Posterior cingulate gyrus (tissue), 11 donors: ENCODE data around the gene BICDL2.

ENCODE experiments used
- DNase-seq, 10 donors: peaks; one replicate each; pipeline versions ENCODE4 v3.0.0 to v3.0.0-alpha.2; 2020 to 2021; ENCODE audit warnings: mixed read lengths in 3 of 10
- intact Hi-C: fragments of 100-400 bp; cut with DNase I; formaldehyde crosslinking; loops from one replicate; pipeline ENCODE4 v1.15.1; 2023

Gene BICDL2

GRCh38 chr16:3051494-3051893, 14.8 kb upstream of the BICDL2 start:
- intact Hi-C loops, result no loop called here
- no peak for DNase-seq

DNA sequence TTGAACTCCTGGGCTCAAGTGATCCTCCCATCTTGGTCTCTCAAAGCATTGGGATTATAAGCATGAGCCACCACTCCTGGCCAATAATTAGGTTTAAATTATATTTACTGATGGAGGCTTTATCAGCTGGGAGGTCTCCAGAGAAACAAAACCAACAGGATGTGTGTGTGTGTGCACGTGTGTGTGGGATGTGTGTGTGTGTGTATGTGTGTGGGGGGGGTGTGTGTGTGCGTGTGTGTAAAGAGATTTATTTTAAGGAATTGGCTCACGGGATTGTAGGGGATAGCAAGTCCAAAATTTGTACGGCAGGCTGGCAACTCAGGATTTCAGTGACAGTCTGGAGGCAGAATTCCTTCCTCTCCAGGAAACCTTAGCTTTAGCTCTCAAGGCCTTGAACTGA, 14.3 kb upstream of the BICDL2 start:
- intact Hi-C loops, result no loop called here
- no peak for DNase-seq

DNA sequence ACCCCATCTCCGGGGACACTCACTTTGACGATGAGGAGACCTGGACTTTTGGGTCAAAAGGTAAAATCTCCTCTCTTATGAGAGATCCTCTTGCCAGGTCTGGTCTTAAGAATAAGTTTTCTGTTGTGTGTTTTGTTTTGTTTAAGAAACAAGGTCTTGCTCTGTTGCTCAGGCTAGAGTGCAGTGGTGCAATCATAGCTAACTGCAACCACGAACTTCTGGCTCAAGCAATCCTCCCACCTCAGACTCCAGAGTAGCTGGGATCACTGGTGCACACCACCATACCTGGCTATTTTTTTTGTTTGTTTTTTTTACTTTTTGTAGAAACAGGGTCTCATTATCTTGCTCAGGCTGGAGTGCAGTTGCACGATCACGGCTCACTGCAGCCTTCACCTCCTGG, 13.7 kb upstream of the BICDL2 start:
- DNase-seq, result no peak
- intact Hi-C loops, result no loop called here

- intact Hi-C loops, result no loop called here
- DNase-seq, result no peak
Measured at GRCh38 chr16:3049921-3050481, 13.3 kb upstream of the BICDL2 start.

- DNase-seq, result no peak
- intact Hi-C loops, result no loop called here
Measured at GRCh38 chr16:3047387-3047720, 10.6 kb upstream of the BICDL2 start.

- intact Hi-C loops, result no loop called here
- DNase-seq, result no peak
Measured at GRCh38 chr16:3046641-3047386, 10.1 kb upstream of the BICDL2 start.

DNA sequence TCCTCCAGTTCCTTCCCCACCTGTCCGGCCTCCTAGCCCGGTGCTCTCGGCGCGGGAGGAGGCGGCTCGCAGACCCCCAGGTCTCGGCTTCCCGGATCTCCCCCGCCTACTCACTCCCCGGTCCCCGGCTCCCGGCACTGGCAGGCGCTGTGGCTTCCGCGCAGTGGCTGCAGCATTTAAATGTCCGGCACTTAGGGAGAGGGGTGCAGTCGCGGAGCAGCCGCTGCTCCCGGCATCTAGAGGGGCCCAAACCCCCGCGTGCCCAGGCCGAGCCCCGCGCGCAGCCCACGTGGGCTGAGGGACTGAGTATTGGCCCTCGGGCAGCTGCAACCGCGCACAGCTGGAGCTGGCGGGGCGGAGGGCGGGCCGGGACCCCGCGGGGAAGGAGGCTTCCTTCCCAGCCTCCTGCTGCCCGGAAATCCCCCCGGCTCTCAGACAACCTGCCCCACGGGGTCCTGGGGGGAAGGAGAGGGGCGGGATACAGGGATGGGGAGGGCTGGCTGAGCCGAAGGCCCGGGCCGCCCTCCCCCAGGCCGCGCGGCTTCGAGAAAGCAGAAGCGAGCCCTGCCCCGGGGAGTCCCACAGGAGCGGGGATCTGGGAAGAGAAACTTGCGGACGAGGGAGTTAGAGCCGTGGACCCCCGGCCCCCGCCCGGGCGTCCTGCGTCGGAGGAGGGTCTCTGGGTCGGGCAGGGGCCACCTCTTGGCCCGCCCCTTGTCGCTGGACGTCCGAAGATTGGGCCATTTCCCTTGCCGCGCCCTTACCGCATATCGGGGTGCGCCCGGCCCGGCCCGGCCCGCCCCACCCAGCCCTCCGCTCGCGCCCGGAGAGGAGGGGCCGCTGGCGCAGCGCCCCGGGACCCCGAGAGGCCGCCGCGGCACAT, 9.3 kb upstream of the BICDL2 start, which contains the start of gene MMP25:
Gene MMP25, plus strand, starts transcription at position 804 of the 883 bp plus-strand sequence. CDS start 357 bp downstream, outside the sequence.
- no peak for DNase-seq
- intact Hi-C loops, result no loop called here

- intact Hi-C loops, result no loop called here
- no peak for DNase-seq
Measured at GRCh38 chr16:3044708-3045107, 8.0 kb upstream of the BICDL2 start.

DNA sequence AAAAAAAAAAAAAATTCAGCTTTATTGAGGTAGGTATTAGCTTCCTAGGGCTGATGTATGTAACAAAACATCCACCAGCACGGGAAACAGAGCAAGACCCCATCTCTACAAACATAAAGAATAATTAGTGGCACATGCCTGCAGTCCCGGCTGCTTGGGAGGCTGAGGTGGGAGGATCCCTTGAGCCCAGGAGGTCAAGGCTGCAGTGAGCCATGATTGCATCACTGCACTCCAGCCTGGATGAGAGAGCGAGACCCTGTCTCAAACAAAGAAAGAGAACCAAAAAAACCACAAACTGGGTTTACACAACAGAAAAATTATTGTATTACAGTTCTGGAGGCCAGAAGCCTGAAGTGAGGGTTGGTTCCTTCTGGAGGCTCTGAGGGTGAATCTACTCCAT, 5.6 kb upstream of the BICDL2 start:
- DNase-seq, result no peak
- intact Hi-C loops, result no loop called here

DNA sequence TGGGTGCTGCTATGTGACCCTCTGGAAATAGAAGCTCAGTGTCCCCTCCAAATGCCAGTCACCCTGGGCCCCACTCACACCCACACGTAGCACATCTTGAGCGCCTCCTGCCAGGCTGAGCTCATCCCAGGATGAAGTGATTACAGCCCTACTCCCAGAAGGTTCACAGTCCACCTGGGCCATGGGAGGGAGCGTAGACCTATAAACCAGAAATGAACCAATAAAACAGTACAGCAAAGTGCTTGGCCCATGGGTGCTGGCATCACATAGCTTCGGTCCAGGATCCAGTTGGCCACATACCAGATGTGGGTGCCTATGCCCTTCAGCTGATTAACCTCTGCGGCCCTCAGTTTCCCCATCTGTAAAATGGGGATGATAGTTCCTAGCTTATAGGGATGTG, 2.2 kb upstream of the BICDL2 start:
- DNase-seq, result no peak
- intact Hi-C loops, result no loop called here

GRCh38 chr16:3038256-3038655, 1.5 kb upstream of the BICDL2 start:
- intact Hi-C loops, result no loop called here
- no peak for DNase-seq

DNA sequence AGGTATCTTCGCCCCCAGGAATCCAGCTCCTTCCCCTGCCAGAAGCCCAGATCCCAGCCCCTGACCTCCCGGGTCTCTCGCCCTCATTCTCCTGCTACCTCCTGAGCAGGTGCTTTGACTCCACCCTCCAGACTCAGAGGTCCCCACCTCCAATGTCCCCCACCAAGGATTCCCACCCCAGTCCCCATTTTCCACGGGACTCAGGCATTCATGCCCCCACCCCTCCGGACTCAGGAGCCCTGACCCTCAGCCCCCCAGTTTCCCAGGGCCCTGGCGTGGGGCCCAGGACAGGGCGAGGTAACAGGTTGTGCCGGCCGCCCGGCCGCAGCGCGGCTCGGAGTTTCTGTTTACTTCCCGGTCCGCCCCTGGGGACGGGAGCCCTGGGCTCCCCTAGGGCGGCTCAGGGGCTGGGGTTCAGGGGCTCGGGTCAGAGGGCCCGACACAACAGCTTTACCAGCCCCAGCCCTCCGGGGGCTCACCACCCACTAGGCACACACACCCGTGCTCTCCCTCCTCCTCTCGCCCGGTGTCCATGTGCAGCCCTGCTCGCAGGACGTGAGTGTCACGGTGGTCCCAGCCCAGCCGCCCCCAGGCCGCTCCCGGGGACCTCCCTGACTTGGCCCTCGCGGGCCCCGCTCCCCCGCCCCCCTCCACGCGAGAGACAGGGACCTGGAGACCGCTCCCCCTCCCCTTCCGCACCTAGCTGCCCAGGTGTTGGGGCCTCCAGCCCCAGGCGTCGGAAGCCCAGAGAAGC, 595 bp downstream of the BICDL2 start:
- no peak for DNase-seq

DNA sequence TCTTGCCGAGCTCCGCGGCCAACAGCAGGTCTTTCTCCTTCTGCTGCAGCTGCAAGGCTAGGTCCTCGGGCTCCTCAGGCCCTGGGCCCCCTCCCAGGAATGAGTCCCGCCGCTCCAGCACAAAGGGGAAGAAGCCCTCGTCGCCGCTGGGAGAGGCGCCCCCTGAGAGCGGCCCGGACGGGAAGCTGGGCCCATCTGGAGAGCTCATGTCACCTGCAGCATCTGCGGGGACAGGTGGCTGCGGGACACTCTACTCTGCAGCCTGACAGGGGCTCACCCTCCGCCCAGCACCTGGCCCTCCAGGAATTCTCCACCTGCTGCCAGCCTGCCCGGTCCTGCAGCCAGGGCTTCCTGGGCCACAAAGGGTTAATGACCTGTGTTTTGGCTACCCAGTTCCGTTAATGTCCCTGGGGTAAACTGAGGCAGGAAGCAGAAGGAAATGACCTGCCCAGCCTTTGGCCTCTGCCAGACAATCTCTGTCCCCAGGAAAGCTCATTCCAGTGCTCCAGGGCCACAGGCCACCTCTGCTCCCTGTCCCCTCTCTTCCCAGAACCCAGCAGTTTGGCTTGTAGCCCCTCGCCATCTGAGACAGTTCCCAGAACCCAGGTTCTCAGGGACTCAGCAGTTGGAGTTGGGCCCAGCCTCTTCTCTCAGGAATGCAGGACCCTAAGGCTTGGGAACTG, 1.3 kb downstream of the BICDL2 start:
- intact Hi-C loops, result no loop called here
- no peak for DNase-seq

More for the DNA sequence above, 595 bp downstream of the BICDL2 start:
- intact Hi-C loops, result no loop called here

GRCh38 chr16:3032624-3033023, 4.1 kb downstream of the BICDL2 start:
- DNase-seq, result no peak
- intact Hi-C loops, result no loop called here

- intact Hi-C loops, result no loop called here
- DNase-seq, result no peak
Measured at GRCh38 chr16:3030222-3031212, 6.2 kb downstream of the BICDL2 start.

- DNase-seq, result peak in 1 of 10 donors; percentile 90
- intact Hi-C loops, result no loop called here
Measured at GRCh38 chr16:3029491-3030221, 7.1 kb downstream of the BICDL2 start.

GRCh38 chr16:3028716-3029319, 7.9 kb downstream of the BICDL2 start:
- intact Hi-C loops, result no loop called here
- peak in 3 of 10 donors; percentile 3 to 88 (median 52) for DNase-seq
